Naive thymus-derived CD8-positive, alpha-beta T cell (primary cell): ENCODE data around the gene MAP3K8. TPM values are rescaled to one million over a fixed set of nuclear protein-coding genes. Genes with fewer than 3 reads are reported as not detected.
A peak's percentile ranks its signal among the peaks of the same experiment; 100 is the strongest.
"Not testable (repeated sequence)": the region's sequence is repeated elsewhere in the genome, so short reads cannot be mapped to it uniquely, and the experiment has no call there.

Experiments
- ATAC-seq, 2 donors: fragments of 150-1000 bp; cut with Tn5 transposase in 1 of 2; sonication (Bioruptor Pico), chemical (Tn5 transposase) in 1 of 2; 1 replicate in 1 of 2; 2 replicates in 1 of 2; pipeline ENCODE4 v1.10.0; 2021; ENCODE audit warnings: mild to moderate bottlenecking in 2 of 2, moderate library complexity in 2 of 2
- POLR2A ChIA-PET: fragments of 350-600 bp; sonication (Branson Sonifier 250); formaldehyde crosslinking; loops from one replicate; lab custom pipeline; 2021; ENCODE audit warnings: antibody characterized with exemption; lab: Charles Lee
- DNase-seq, 10 donors: peaks; one replicate each; pipeline versions ENCODE4 v3.0.0 to v3.0.0-alpha.2; 2020 to 2022
- H3K27ac Mint-ChIP-seq, 10 donors: one replicate each; pipeline ENCODE4 v1.8.0; 2020 to 2022; ENCODE audit warnings: mild to moderate bottlenecking in 10 of 10, mixed read lengths in 10 of 10, moderate library complexity in 4 of 10, inconsistent platforms in 1 of 10
- H3K27me3 Mint-ChIP-seq, 5 donors: one replicate each; pipeline ENCODE4 v1.8.0; 2021 to 2022; ENCODE audit warnings: mixed read lengths in 5 of 5
- H3K36me3 Mint-ChIP-seq, 3 donors: one replicate each; pipeline ENCODE4 v1.8.0; 2020 to 2022; ENCODE audit warnings: mixed read lengths in 3 of 3, mild to moderate bottlenecking in 2 of 3, inconsistent platforms in 1 of 3
- H3K4me1 Mint-ChIP-seq, 4 donors: one replicate each; pipeline ENCODE4 v1.8.0; 2021 to 2022; ENCODE audit warnings: mixed read lengths in 4 of 4
- H3K4me3 Mint-ChIP-seq, 10 donors: one replicate each; pipeline ENCODE4 v1.8.0; 2020 to 2022; ENCODE audit warnings: mild to moderate bottlenecking in 10 of 10, mixed read lengths in 10 of 10, moderate library complexity in 6 of 10, inconsistent platforms in 1 of 10
- H3K9me3 Mint-ChIP-seq, 9 donors: one replicate each; pipeline ENCODE4 v1.8.0; 2020 to 2022; ENCODE audit warnings: mixed read lengths in 9 of 9, mild to moderate bottlenecking in 3 of 9, inconsistent platforms in 1 of 9, moderate library complexity in 1 of 9
- polyA plus RNA-seq, 3 donors: library from polyadenylated mRNA; unstranded; fragments of 300-500 nt; fragmentation: Illumina TruSeq; gene quantifications; one replicate each; pipeline ENCODE4 v1.2.3, GENCODE V29; 2021
- total RNA-seq, 8 experiments: library from RNA in 2 of 8; stranded (reverse) in 2 of 8; gene quantifications; one replicate each; pipeline ENCODE4 v1.2.3 and lab custom pipeline; 2021 to 2026

MAP3K8 gene
- total and polyA plus RNA-seq, 5 experiments from 2014 or later: 0.53 to 23.4 (median 2.7) TPM

GRCh38 chr10:30423655-30424275, 10.2 kb upstream of the MAP3K8 start:
- H3K9me3 Mint-ChIP-seq, H3K36me3 Mint-ChIP-seq, H3K27me3 Mint-ChIP-seq, ATAC-seq, H3K4me3 Mint-ChIP-seq, DNase-seq: not testable (repeated sequence)
- Mint-ChIP-seq H3K4me1 (peaks cover 6 to 56% (median 15%) of the 10 kb centered on the region in 4 donors), H3K27ac (peak overlapping the region in 1 of 10 donors; percentile 61)
- POLR2A ChIA-PET: interaction anchor here (0.6 kb wide), 1 partner anchor 16 kb away, joined by 6 read pairs; no protein-coding TSS in a partner anchor

GRCh38 chr10:30425336-30426075, 8.5 kb upstream of the MAP3K8 start:
- POLR2A ChIA-PET: no interaction called here
- ATAC-seq (no peak), DNase-seq (no peak)
- Mint-ChIP-seq H3K36me3 (peaks cover 0 to 1% (median 0%) of the 10 kb centered on the region in 3 donors), H3K4me3 (no peak overlapping the region), H3K27me3 (no peaks in the 10 kb centered on the region), H3K9me3 (no peaks in the 10 kb centered on the region), H3K27ac (no peak overlapping the region), H3K4me1 (peaks cover 4 to 45% (median 6%) of the 10 kb centered on the region in 4 donors)

- no peak for DNase-seq
- Mint-ChIP-seq H3K27me3 (no peaks in the 10 kb centered on the region), H3K4me1 (peaks cover 15 to 56% (median 23%) of the 10 kb centered on the region in 4 donors), H3K9me3 (no peaks in the 10 kb centered on the region), H3K4me3 (peak overlapping the region in 3 of 10 donors; percentile 17 to 75 (median 33)), H3K36me3 (no peaks in the 10 kb centered on the region), H3K27ac (peak overlapping the region in 3 of 10 donors; percentile 3 to 27 (median 20))
- ATAC-seq: no peak
- POLR2A ChIA-PET: interaction anchor here (0.6 to 1.4 kb wide), 4 partner anchors 8 to 99 kb away, joined by 3 to 8 read pairs (median 3); no protein-coding TSS in a partner anchor
Observed at GRCh38 chr10:30430544-30431298, 3.3 kb upstream of the MAP3K8 start.

GRCh38 chr10:30431435-30431911, 2.5 kb upstream of the MAP3K8 start:
- Mint-ChIP-seq H3K27ac (peak overlapping the region in 3 of 10 donors; percentile 3 to 20 (median 10)), H3K36me3 (no peaks in the 10 kb centered on the region), H3K9me3 (no peaks in the 10 kb centered on the region), H3K27me3 (no peaks in the 10 kb centered on the region), H3K4me1 (peaks cover 20 to 64% (median 30%) of the 10 kb centered on the region in 4 donors), H3K4me3 (peak overlapping the region in 3 of 10 donors; percentile 17 to 75 (median 30))
- DNase-seq: no peak
- POLR2A ChIA-PET: interaction anchor here (0.6 kb wide), 1 partner anchor 26 kb away, joined by 3 read pairs; no protein-coding TSS in a partner anchor
- no peak for ATAC-seq

- peaks cover 26 to 66% (median 39%) of the 10 kb centered on the region in 4 donors for H3K4me1 Mint-ChIP-seq
- H3K27me3 Mint-ChIP-seq: no peaks in the 10 kb centered on the region
- H3K4me3 Mint-ChIP-seq: peak overlapping the region; percentile 76 to 92 (median 88)
- no peaks in the 10 kb centered on the region for H3K9me3 Mint-ChIP-seq
- POLR2A ChIA-PET: interaction anchor here (0.6 to 1.8 kb wide), 4 partner anchors 13 to 287 kb away, joined by 3 to 5 read pairs (median 4); no protein-coding TSS in a partner anchor
- no peak for DNase-seq
- H3K36me3 Mint-ChIP-seq: no peaks in the 10 kb centered on the region
- ATAC-seq: no peak
- peak overlapping the region; percentile 32 to 90 (median 72) for H3K27ac Mint-ChIP-seq
Observed at GRCh38 chr10:30432622-30433305, 1.2 kb upstream of the MAP3K8 start.

- peaks cover 24 to 66% (median 43%) of the 10 kb centered on the region in 4 donors for H3K4me1 Mint-ChIP-seq
- DNase-seq (peak in 4 of 10 donors; percentile 14 to 68 (median 24)), ATAC-seq (peak; percentile 9 to 30)
- POLR2A ChIA-PET: interaction anchor here (0.6 to 1.9 kb wide), 7 partner anchors 13 to 286 kb away, joined by 3 to 12 read pairs (median 4); no protein-coding TSS in a partner anchor
- peak overlapping the region; percentile 76 to 92 (median 88) for H3K4me3 Mint-ChIP-seq
- no peaks in the 10 kb centered on the region for H3K36me3 Mint-ChIP-seq
- peak overlapping the region; percentile 32 to 87 (median 64) for H3K27ac Mint-ChIP-seq
- H3K27me3 Mint-ChIP-seq: no peaks in the 10 kb centered on the region
- no peaks in the 10 kb centered on the region for H3K9me3 Mint-ChIP-seq
Observed at GRCh38 chr10:30433306-30433729, 666 bp upstream of the MAP3K8 start.

GRCh38 chr10:30434273-30435072, 489 bp downstream of the MAP3K8 start:
- Mint-ChIP-seq H3K27ac (peak overlapping the region; percentile 14 to 93 (median 60)), H3K27me3 (no peaks in the 10 kb centered on the region), H3K9me3 (no peaks in the 10 kb centered on the region), H3K4me3 (peak overlapping the region; percentile 76 to 92 (median 88)), H3K4me1 (peaks cover 24 to 72% (median 46%) of the 10 kb centered on the region in 4 donors), H3K36me3 (no peaks in the 10 kb centered on the region)
- ATAC-seq (peak; percentile 43 to 46), DNase-seq (peak; percentile 15 to 67 (median 40))
- POLR2A ChIA-PET: interaction anchor here (0.5 to 1.9 kb wide), 7 partner anchors 16 to 98 kb away, joined by 3 to 12 read pairs (median 4); no protein-coding TSS in a partner anchor

GRCh38 chr10:30435073-30435422, 1.1 kb downstream of the MAP3K8 start:
- DNase-seq: no peak
- Mint-ChIP-seq H3K4me3 (peak overlapping the region; percentile 76 to 92 (median 88)), H3K4me1 (peaks cover 24 to 74% (median 46%) of the 10 kb centered on the region in 4 donors), H3K27ac (peak overlapping the region; percentile 14 to 93 (median 71)), H3K9me3 (no peaks in the 10 kb centered on the region), H3K27me3 (no peaks in the 10 kb centered on the region), H3K36me3 (no peaks in the 10 kb centered on the region)
- ATAC-seq: no peak
- POLR2A ChIA-PET: interaction anchor here (0.5 to 1.9 kb wide), 4 partner anchors 21 to 94 kb away, joined by 3 to 12 read pairs (median 4); no protein-coding TSS in a partner anchor

- POLR2A ChIA-PET: interaction anchor here (0.8 to 2.3 kb wide), 3 partner anchors 90 to 97 kb away, joined by 3 to 10 read pairs (median 4); no protein-coding TSS in a partner anchor
- H3K9me3 Mint-ChIP-seq, ATAC-seq, DNase-seq, H3K27me3 Mint-ChIP-seq, H3K36me3 Mint-ChIP-seq: not testable (repeated sequence)
- H3K4me3 Mint-ChIP-seq: peak overlapping the region in 9 of 10 donors; percentile 76 to 92 (median 88)
- peak overlapping the region in 3 of 10 donors; percentile 71 to 88 (median 71) for H3K27ac Mint-ChIP-seq
- peaks cover 24 to 74% (median 46%) of the 10 kb centered on the region in 4 donors for H3K4me1 Mint-ChIP-seq
Observed at GRCh38 chr10:30435499-30436167, 1.6 kb downstream of the MAP3K8 start.

- H3K27me3 Mint-ChIP-seq: no peaks in the 10 kb centered on the region
- no peak for ATAC-seq
- POLR2A ChIA-PET: interaction anchor here (1.6 to 3.3 kb wide), 3 partner anchors 20 to 97 kb away, joined by 4 to 11 read pairs (median 10); no protein-coding TSS in a partner anchor
- no peaks in the 10 kb centered on the region for H3K36me3 Mint-ChIP-seq
- H3K4me1 Mint-ChIP-seq: peaks cover 24 to 70% (median 46%) of the 10 kb centered on the region in 4 donors
- no peak for DNase-seq
- H3K27ac Mint-ChIP-seq: peak overlapping the region in 2 of 10 donors; percentile 71 to 72
- H3K9me3 Mint-ChIP-seq: no peaks in the 10 kb centered on the region
- peak overlapping the region in 9 of 10 donors; percentile 23 to 76 (median 70) for H3K4me3 Mint-ChIP-seq
Observed at GRCh38 chr10:30436191-30436611, 2.2 kb downstream of the MAP3K8 start.
